GM23248 (cell line): Measurements from ENCODE around the gene SH3TC1. TPM values are rescaled to one million over a fixed set of nuclear protein-coding genes. Genes with fewer than 3 reads are reported as not detected.

Experiments used
- DNase-seq: peaks from one replicate; pipeline ENCODE4 v3.0.0-alpha.2; 2015
- H2AFZ ChIP-seq: fragments of 200-600 bp; sonication (generic); 2 replicates; pipeline ENCODE4 v1.6.1; 2016; ENCODE audit warnings: antibody characterized with exemption
- H3F3A ChIP-seq: fragments of 200-600 bp; sonication (generic); 2 replicates; pipeline ENCODE4 v1.6.1; 2016; ENCODE audit warnings: mild to moderate bottlenecking, antibody characterized with exemption, mixed run types; ENCODE audit not compliant: insufficient read depth
- H3K27ac ChIP-seq: fragments of 200-600 bp; sonication (generic); 2 replicates; pipeline ENCODE4 v1.5.1; 2016; ENCODE audit warnings: mild to moderate bottlenecking
- H3K27me3 ChIP-seq: fragments of 200-600 bp; sonication (generic); replicated peaks from 2 replicates; pipeline ENCODE4 v1.6.1; 2016; ENCODE audit warnings: mild to moderate bottlenecking; ENCODE audit not compliant: insufficient read depth
- H3K36me3 ChIP-seq: fragments of 200-600 bp; sonication (generic); 2 replicates; pipeline ENCODE4 v1.6.1; 2016; ENCODE audit warnings: low read depth, mild to moderate bottlenecking
- H3K4me1 ChIP-seq: fragments of 200-600 bp; sonication (generic); 2 replicates; pipeline ENCODE4 v1.6.1; 2016; ENCODE audit warnings: mild to moderate bottlenecking; ENCODE audit not compliant: insufficient read depth
- H3K4me2 ChIP-seq: fragments of 200-600 bp; sonication (generic); one replicate; pipeline ENCODE4 v1.6.1; 2016; ENCODE audit warnings: mild to moderate bottlenecking; ENCODE audit not compliant: unreplicated experiment
- H3K4me3 ChIP-seq: fragments of 200-600 bp; sonication (generic); 2 replicates; pipeline ENCODE4 v1.5.1; 2016; ENCODE audit warnings: mild to moderate bottlenecking
- H3K79me2 ChIP-seq: fragments of 200-600 bp; sonication (generic); 2 replicates; pipeline ENCODE4 v1.6.1; 2016; ENCODE audit warnings: mild to moderate bottlenecking; ENCODE audit not compliant: insufficient read depth
- H3K9ac ChIP-seq: fragments of 200-600 bp; sonication (generic); 2 replicates; pipeline ENCODE4 v1.6.1; 2016; ENCODE audit warnings: mild to moderate bottlenecking
- H3K9me2 ChIP-seq: fragments of 200-600 bp; sonication (generic); 2 replicates; pipeline ENCODE4 v1.6.1; 2016; ENCODE audit warnings: mixed run types, mild to moderate bottlenecking, moderate library complexity; ENCODE audit not compliant: insufficient read depth
- H3K9me3 ChIP-seq: fragments of 200-600 bp; sonication (generic); one replicate; pipeline ENCODE4 v1.6.1; 2017; ENCODE audit warnings: low read depth
- H4K20me1 ChIP-seq: fragments of 200-600 bp; sonication (generic); 2 replicates; pipeline ENCODE4 v1.6.0; 2016; ENCODE audit not compliant: insufficient read depth
- EZH2 ChIP-seq: fragments of 200-600 bp; sonication (generic); IDR thresholded peaks from 2 replicates; pipeline ENCODE4 v1.6.1; 2018; ENCODE audit warnings: antibody characterized with exemption, mild to moderate bottlenecking; ENCODE audit not compliant: insufficient read depth, poor library complexity, severe bottlenecking
- EZH2phosphoT487 ChIP-seq: fragments of 200-600 bp; sonication (generic); IDR thresholded peaks from 2 replicates; pipeline ENCODE4 v1.6.1; 2018; ENCODE audit warnings: antibody characterized with exemption, moderate library complexity, mild to moderate bottlenecking, low read depth; ENCODE audit not compliant: insufficient read depth
- WGBS, 2 experiments: methylation state at CpG; one replicate each; pipeline ENCODE4 v1.1.6; 2015 to 2017; ENCODE audit warnings: low lambda C conversion rate in 2 of 2, low coverage in 1 of 2; ENCODE audit errors: missing lambda C conversion rate in 2 of 2; 5-methylcytosine and 5-hydroxymethylcytosine counted together
- in situ Hi-C: fragments of 300-500 bp; cut with MboI; formaldehyde crosslinking; loops from 2 replicates; pipeline ENCODE4 v1.15.0; 2020
- polyA plus RNA-seq: library from polyadenylated mRNA; unstranded; fragments of >200 nt; fragmentation: Nextera tagmentation; extraction: Ambion mirVana; gene quantifications from 2 replicates; pipeline ENCODE4 v1.2.1, GENCODE V29; 2016
- total RNA-seq: library from RNA; depleted of rRNA; stranded (reverse); fragments of >200 nt; shearing (Covaris generic); gene quantifications from 2 replicates; pipeline ENCODE4 v1.2.3, GENCODE V29; 2014

The SH3TC1 gene
- total and polyA plus RNA-seq, 2 experiments from 2014 or later, result 2.3 to 6.5 TPM

DNA sequence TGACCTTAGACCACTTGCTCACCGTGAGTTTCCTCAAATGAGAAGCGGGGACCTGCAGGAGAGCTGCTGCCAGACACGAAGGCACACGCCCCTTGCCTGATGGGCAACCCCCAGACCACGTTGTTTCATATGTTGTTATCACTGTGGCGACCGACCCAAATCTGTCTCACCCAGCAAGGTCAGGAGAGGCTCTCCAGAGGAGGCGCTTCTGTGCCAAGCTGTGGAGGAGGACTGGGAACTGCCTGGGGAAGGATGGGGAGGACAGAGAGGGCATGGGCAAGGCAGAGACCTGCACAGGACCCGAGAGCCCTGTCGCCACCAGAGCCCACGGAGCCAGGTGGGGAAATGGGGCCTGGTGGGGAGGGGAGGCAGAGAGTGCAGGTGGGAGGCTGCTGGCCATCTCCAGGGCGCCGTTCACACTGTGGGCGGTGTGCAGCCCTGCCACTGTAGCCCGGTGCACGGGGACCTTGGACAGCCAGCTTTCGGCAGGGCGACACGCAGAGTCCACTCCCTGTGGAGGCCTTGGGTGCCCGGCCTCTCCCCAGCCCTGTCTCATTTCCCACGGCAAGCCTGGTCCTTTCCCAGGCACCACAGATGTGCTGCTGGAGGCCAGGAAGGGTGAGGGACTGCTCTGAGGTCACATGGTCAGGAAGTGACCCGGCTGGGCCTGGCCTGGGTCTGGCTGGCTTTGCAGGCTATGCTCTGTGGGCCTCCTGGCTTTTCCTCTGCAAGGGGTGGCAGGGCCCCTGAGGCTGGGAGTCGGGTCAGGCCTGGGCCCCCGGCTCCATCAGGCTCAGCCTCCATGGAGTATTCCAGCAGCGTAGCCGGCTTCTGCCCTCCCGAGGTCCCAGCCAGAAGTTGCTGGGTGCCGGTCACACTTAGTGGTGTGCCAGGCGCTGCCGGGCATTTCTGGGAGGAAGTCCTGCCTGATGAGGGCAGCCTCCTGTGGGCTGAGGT lies 73.7 kb downstream of the SH3TC1 start:
- Histone ChIP-seq H3K36me3 (no peaks in the 10 kb centered on the region), H3K27me3 (peaks cover 8% of the 10 kb centered on the region; the same call in 1 of the 2 replicates), H3K4me1 (peaks cover 29% of the 10 kb centered on the region), H3K4me3 (no peak overlapping the region), H3F3A (0 out of 2 replicates have a peak, but pooled peaks cover 7% of the 10 kb centered on the region), H2AFZ (no peak overlapping the region), H3K4me2 (no peak overlapping the region), H3K79me2 (no peaks in the 10 kb centered on the region), H3K9me3 (no peaks in the 10 kb centered on the region), H3K9me2 (no peaks in the 10 kb centered on the region), H4K20me1 (no peaks in the 10 kb centered on the region), H3K9ac (no peak overlapping the region), H3K27ac (no peak overlapping the region)
- DNase-seq, result no peak
- in situ Hi-C loops, result no loop called here
- 61% methylated on average over 28 of the region's 30 CpGs for WGBS, 2 experiments
- no peak for TF ChIP-seq EZH2
- TF ChIP-seq EZH2phosphoT487, result no peak

DNA sequence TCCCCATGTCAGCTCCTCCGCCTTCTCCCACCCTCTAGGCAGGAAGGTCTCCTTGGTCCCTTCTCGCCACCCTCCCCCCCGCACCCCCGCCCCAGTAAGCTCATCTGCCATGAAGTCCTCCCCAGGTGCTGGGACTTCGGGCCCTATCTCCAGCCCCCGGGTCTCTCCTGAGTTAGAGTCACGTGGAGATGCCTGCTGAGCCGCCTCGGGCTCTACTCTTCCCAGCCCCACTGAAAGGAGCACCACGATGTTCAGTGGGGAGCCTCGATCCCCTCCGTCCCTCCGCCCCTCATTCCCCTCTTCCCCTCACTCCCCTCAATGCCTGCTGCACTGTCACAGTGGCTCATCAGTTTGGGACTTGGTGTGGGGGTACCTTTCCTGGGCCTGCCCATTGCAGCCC lies 74.4 kb downstream of the SH3TC1 start:
- Histone ChIP-seq H3K9me2 (no peaks in the 10 kb centered on the region), H3F3A (0 out of 2 replicates have a peak, but pooled peaks cover 7% of the 10 kb centered on the region), H4K20me1 (no peaks in the 10 kb centered on the region), H3K27me3 (peaks cover 8% of the 10 kb centered on the region; the same call in 1 of the 2 replicates), H3K4me2 (no peak overlapping the region), H3K4me1 (peaks cover 35% of the 10 kb centered on the region), H3K36me3 (no peaks in the 10 kb centered on the region), H3K9ac (no peak overlapping the region), H3K9me3 (no peaks in the 10 kb centered on the region), H2AFZ (no peak overlapping the region), H3K27ac (no peak overlapping the region), H3K79me2 (no peaks in the 10 kb centered on the region), H3K4me3 (no peak overlapping the region)
- no peak for DNase-seq
- in situ Hi-C loops, result no loop called here
- 89 to 91% methylated on average over 9 to 13 of the region's 13 CpGs for WGBS, 2 experiments
- no peak for TF ChIP-seq EZH2phosphoT487
- TF ChIP-seq EZH2, result no peak

DNA sequence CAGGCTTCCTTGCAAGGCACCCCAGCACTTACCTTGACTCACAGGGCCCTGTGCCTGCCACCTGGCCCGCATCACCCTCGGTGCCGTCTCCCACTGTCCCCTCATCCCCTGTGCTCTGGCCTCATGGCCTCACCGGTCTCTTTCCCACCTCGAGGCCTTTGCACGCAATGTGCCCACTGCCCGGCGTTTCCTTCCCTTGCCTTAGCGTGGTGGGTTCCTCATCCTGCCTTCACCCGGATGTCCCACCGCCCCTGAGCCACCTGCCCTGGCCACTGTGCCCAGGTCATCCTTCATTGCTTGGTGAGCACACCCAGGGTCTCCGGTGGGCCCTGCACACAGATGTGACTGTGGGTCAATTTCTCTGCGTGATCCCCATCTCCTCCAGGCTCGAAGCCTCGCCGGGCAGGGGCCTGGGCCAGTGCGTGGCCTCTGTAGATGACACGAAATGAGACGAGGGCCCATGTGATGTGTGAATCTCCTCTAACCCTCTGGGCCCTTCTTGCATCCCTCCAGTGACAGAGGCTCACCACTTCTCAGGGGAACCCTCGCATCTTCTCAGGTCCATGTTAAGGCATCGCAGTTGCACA lies 75.1 kb downstream of the SH3TC1 start:
- Histone ChIP-seq H2AFZ (no peak overlapping the region), H3K36me3 (no peaks in the 10 kb centered on the region), H3K9me2 (no peaks in the 10 kb centered on the region), H3K4me1 (peaks cover 42% of the 10 kb centered on the region), H3K27ac (peak overlapping the region; percentile 37), H3K4me2 (peak overlapping the region; percentile 4), H3K27me3 (peaks cover 8% of the 10 kb centered on the region; the same call in 1 of the 2 replicates), H3F3A (peaks cover 7% of the 10 kb centered on the region; the same call in 1 of the 2 replicates), H3K9me3 (no peaks in the 10 kb centered on the region), H4K20me1 (no peaks in the 10 kb centered on the region), H3K9ac (no peak overlapping the region), H3K4me3 (no peak overlapping the region), H3K79me2 (no peaks in the 10 kb centered on the region)
- TF ChIP-seq EZH2phosphoT487 (no peak), EZH2 (no peak)
- in situ Hi-C loops, result no loop called here
- 78 to 85% methylated on average over 20 to 21 of the region's 21 CpGs for WGBS, 2 experiments
- no peak for DNase-seq

DNA sequence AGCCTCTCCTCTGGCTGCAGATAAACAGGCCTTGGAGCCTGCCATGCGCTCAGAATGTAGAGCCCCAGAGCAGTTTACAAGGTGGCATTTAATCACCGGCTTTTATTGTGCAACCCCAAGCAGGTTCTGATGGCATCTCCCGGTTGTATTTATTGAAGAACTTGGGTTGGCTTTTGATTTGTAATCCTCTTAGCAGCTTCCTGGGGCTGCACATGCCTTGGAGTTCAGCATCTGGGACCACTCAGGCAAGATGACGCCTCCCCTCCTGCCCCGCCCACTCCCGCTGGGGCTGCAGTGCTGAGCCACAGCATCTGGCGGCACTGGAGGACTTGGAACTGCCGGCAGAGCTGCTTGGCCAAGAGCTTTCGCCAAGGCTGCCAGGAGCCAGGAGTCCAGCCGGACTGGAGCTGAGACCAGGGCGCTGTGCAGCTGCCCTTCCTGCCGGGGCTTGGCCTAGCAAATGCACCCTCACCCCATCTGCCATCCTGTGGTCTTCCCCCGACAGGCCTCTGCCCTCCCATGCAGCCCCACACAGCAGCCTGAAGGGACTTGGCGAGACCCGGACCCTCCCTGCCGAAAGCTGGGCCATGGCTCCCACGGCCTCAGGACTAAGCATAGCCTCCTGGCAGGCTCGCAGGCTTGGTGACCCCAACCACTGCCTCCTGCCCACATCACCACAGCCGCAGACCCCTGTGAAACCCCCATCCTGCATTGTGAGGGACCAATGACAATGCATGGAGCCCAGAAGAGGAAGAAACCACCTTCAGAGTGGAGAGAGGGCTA lies 75.9 kb downstream of the SH3TC1 start:
- Histone ChIP-seq H3K9me2 (no peaks in the 10 kb centered on the region), H2AFZ (no peak overlapping the region), H3K27me3 (peaks cover 8% of the 10 kb centered on the region; the same call in 1 of the 2 replicates), H3K36me3 (no peaks in the 10 kb centered on the region), H4K20me1 (no peaks in the 10 kb centered on the region), H3K9ac (no peak overlapping the region), H3F3A (peaks cover 7% of the 10 kb centered on the region; the same call in 1 of the 2 replicates), H3K79me2 (no peaks in the 10 kb centered on the region), H3K27ac (peak overlapping the region; percentile 37), H3K4me2 (peak overlapping the region; percentile 4), H3K9me3 (no peaks in the 10 kb centered on the region), H3K4me1 (peaks cover 40% of the 10 kb centered on the region), H3K4me3 (no peak overlapping the region)
- WGBS, 2 experiments, result 11 to 12% methylated on average over 17 to 19 of the region's 19 CpGs
- in situ Hi-C loops, result no loop called here
- TF ChIP-seq EZH2phosphoT487 (no peak), EZH2 (no peak)
- peak; percentile 99 for DNase-seq
